Measurements from ENCODE around the gene GPATCH8.
"Not testable (repeated sequence)": the region's sequence is repeated elsewhere in the genome, so short reads cannot be mapped to it uniquely, and the experiment has no call there.

GPATCH8 gene

GRCh38 chr17:44369414-44370023 lies 133.7 kb downstream of the GPATCH8 start:
- DNase-seq: not testable (repeated sequence)

- DNase-seq: not testable (repeated sequence)
Measured at GRCh38 chr17:44368391-44369243, 134.6 kb downstream of the GPATCH8 start.

GRCh38 chr17:44367231-44367979 lies 135.8 kb downstream of the GPATCH8 start:
- DNase-seq: no peak

GRCh38 chr17:44365051-44365450 lies 138.2 kb downstream of the GPATCH8 start:
- not testable (repeated sequence) for DNase-seq

GRCh38 chr17:44363613-44364159 lies 139.5 kb downstream of the GPATCH8 start, which contains the start of gene FAM171A2:
FAM171A2 (minus strand) TSS chr17:44363853; CDS start chr17:44363714, 139 bp downstream.
- peak; percentile 61 for DNase-seq

GRCh38 chr17:44362949-44363612 lies 140.1 kb downstream of the GPATCH8 start:
- DNase-seq: no peak

GRCh38 chr17:44362459-44362948 lies 140.7 kb downstream of the GPATCH8 start:
- DNase-seq: no peak

- DNase-seq: no peak
Measured at GRCh38 chr17:44361292-44362260, 141.6 kb downstream of the GPATCH8 start.

GRCh38 chr17:44360826-44361225 lies 142.4 kb downstream of the GPATCH8 start:
- no peak for DNase-seq

GRCh38 chr17:44360144-44360533 lies 143.1 kb downstream of the GPATCH8 start:
- DNase-seq: no peak

GRCh38 chr17:44359458-44360143 lies 143.6 kb downstream of the GPATCH8 start:
- DNase-seq: no peak

GRCh38 chr17:44359006-44359405 lies 144.2 kb downstream of the GPATCH8 start:
- DNase-seq: no peak

- DNase-seq: no peak
Measured at GRCh38 chr17:44358066-44358465, 145.1 kb downstream of the GPATCH8 start.

GRCh38 chr17:44356241-44356640 lies 147.0 kb downstream of the GPATCH8 start:
- no peak for DNase-seq

- no peak for DNase-seq
Measured at GRCh38 chr17:44355642-44356099, 147.5 kb downstream of the GPATCH8 start.

- peak; percentile 55 for DNase-seq
Measured at GRCh38 chr17:44354582-44355561, 148.3 kb downstream of the GPATCH8 start.

- peak; percentile 15 for DNase-seq
Measured at GRCh38 chr17:44353672-44354331, 149.4 kb downstream of the GPATCH8 start.
